ENCODE results near the gene SURF4.
"Not testable (repeated sequence)": the region's sequence is repeated elsewhere in the genome, so short reads cannot be mapped to it uniquely, and the experiment has no call there.

The SURF4 gene

DNA sequence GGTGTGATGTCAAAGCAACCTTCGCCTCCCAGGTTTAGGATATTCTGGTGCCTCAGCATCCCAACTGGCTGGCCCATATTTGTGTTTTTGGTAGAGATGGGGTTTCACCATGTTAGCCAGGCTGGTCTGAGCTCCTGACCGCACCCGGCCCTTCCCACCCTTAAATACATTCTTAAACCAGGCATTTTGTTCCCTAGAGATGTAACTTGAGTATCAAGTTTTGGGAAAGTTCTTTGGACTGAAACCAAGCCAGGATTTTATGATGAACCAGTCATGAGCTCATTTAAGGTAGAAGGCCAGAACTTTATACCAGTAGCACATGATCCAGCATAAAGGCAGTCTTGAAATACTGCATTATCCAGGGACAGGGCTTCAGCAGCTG, 24.3 kb downstream of the SURF4 start:
- no peak for DNase-seq

DNA sequence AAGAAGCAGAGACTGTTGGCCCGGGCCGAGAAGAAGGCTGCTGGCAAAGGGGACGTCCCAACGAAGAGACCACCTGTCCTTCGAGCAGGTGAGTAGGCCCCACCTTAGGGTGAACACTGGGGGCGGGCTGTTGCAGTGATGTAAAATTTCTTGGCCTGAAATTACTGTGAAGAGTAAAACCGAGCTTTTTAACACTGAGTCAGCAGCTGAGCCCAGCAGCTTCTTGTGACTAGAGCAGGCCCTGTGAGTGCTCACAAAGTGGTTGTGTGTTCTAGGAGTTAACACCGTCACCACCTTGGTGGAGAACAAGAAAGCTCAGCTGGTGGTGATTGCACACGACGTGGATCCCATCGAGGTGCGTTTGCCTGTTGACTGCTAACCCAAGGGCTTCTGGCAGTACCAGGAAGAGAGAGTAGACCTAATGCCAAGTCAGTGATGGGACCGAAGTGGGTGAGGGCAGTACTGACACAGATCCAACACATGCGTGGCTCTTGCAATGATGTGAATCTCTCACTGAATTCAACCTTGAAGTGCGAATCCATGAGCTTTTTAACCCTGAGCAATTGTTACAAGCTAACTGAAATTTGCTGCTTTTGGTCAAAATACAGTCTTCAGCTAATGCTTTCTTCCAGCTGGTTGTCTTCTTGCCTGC, 25.8 kb downstream of the SURF4 start:
- DNase-seq = no peak

DNA sequence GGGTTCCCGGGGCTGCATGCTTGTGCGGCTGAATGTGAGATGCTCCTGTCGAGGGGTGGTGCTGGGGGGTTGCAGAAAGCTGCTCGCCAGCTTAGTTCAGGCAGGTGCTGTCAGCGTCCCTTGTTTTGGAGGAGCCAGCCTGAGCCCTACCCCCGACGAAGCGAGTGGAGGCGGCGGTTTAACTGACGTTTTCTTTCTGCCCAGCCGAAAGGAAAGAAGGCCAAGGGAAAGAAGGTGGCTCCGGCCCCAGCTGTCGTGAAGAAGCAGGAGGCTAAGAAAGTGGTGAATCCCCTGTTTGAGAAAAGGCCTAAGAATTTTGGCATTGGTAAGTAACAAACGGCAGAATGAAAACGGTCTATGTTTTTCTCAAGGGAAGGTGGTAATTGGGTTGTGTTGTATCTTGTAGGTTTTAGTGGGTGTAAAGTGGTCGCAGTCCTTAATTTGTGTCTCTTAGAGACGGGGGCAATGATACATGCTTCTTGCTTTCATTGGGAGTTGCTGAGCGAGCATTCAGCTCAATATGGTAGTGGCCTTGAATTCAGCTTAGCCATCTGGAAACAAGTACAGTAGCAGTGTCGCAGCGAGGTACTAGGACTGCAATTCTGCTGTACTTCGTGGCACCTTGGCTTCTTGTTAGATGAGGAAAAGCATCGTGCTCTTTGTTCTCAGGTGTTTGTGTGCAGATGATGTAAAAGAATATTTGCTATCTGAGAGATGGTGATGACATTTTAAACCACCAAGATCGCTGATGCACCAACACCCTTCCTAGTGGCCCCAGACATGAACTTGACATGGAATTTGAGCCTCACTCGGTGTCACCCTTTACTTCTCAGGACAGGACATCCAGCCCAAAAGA, 26.9 kb downstream of the SURF4 start:
- DNase-seq = no peak

DNA sequence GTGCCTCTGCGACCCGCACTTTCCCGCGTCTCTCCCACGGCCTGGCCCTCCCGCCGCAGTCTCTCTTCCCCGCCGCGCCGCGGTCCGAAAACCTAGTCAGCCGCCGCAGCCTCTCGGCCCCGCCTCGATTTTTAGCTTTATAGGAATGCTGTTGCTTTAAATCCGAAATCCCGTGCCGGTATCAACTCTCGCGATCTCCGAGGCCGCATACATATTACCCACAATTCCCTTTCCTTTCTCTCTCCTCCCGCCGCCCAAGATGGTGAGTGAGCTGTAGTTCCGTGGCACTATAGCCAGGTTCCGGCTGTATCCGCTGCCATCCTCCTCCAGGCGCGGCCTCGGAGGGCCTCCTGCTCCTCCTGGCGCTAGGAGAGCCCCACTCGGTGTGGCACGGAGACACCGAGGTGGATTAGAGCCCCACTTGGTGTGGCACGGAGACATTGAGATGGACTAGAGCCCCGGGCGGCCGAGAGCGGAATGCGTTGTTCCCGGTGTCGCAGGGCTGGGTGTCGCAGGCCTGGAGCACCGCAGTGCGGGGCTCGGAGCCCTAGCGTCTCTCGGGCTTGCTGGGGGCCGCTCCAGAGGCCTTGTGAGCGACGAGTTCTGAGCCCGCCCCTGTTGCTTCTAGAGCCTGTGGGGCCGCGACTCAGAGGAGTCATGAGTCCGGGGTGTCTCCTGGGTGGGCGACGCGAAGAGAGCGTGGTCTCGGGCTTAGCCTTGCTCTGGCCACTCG, 27.7 kb downstream of the SURF4 start, which contains the start of the genes MED22 and RPL7A:
Gene MED22 (minus strand): TSS at position 147 of the 733 bp plus-strand sequence. CDS start 1,469 bp downstream, outside the sequence.
Gene RPL7A (plus strand): TSS at position 234 of the 733 bp plus-strand sequence. CDS start 26 bp downstream, at position 260.
- DNase-seq = peak; percentile 76 to 80 (median 76)

DNA sequence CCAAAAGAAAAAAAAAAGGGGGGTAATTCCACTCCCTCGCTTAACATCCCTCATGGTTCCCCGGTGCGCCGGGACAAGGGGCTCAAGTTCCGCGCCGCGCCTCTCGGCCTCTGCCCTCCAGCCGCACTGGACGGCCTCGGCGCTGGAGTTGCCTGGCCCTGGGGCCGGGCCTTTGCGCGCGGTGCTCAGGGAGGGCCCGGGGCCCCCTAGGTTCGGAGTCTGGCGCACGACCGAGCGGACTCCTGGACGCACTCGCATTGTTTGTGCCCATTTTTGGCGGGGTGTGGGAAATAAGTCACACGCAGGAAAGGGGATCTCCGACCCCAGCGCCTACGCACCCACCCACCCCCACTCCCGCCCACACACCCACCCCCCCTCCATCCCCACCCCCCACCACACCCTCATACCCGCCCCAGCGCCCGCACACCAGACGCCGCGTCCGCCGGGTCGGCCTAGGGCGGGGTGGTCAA, 28.3 kb downstream of the SURF4 start:
- DNase-seq = peak in 1 of 4 experiments; percentile 46

DNA sequence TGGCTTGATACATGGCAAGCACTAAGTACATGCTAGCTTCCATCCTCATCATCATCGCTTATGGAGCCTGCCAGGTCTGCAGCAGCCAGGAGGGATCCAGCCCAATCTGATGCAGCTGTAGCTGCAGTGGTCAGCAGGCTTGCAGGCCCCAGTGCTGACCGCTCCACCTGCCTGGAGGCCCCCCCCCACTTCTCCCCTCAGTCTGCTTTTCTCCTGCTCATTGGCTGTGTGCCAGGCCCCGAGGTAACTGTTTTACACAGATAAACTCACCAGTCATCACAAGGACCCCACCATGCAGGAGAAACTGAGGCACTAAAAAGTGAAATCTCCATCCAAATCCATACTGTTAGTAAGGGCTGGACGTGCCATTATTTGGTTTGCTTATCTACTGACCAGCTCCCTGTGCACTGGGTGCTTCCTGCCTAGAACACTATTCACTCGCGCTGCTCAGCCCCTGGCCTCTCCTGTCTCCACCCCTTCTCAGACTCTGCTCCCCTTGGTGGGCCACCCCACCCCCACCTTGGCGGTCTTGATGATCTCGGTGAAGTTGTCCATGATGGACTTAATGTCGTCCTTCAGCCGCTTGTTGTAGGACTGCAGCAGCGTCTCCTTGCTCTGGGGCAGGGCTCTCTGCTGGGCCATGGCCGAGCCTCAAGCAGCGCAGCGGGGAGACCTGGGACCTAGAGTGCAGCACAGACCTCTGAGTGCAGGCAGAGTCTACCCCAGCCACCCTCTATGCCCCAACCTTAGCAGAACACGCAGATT, 29.7 kb downstream of the SURF4 start:
- DNase-seq = no peak

DNA sequence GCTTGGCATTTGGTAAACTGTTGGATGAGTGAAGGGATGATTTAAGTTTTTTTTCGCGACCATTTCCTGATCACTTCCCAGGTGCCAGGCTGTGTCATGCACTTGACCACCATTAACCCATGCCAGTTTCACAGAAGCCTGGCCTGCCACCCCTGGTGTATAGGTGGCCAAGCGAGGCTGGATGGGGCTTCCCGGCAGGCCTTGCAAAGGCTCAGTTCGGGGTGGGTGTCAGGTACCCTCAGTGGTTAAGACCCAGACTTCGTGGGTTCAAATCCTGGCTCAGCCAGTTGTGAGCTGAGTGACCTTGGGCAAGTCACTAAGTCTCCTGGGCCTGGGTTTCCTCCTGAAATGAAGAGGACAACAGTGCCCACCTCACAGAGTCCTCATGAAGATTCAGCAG, 30.3 kb downstream of the SURF4 start:
- no peak for DNase-seq

DNA sequence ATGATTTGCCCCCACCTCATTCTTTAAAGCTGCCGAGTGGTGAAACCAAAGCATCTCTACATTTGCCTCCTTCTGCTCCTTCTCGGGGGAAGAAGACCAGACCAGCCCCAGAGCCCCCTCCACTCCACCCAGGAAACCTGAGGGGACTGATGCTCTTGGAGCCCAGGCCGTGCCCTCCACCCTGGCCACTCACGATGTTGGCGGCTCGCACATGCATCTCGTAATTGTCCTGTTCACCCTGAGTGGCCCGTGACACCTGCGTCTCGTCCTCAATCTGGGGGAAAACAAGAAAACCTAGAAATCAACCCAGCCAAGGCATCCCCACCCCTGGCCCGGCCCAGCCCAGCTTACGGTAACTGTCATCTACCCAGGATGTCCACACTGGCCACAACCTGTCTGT, 30.9 kb downstream of the SURF4 start:
- no peak for DNase-seq

DNA sequence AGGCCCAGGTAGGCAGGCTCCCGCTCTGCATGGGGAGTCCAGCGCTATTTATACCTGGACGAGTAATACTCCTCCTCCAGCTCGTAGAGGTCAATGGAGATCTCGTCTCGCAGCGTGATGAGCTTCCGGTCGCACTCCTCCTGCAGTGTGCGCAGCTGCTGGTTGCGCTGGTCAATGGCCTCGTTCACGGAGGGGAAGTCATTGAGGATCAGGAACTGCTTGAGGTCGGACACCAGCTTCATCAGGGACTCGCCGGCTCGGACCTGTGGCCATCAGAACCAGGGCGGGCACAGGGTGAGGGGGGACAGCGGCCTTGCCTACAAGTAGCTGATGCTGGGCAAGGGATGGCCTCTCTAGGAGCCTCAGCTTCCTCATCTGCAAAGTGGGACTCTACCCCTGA, 31.8 kb downstream of the SURF4 start:
- no peak for DNase-seq

DNA sequence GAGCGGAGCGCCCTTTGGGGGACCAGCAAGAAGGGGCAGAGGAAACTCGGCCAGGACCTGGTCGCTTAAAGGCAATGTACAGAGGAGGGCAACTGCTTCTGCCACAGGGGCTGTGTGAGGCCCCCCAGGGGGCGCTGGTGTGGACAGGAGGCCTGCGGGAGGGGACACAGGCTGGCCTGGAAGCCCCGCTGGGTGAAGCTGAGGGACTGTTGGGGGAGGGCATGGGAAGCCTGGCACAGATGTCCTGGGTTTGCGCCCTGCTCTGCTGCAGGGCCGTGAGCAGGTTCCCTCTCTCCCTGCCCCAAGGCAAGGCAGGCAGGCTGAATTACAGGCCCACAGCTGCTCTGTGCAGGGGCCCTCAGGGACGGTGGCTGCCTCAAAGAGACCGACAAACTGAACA, 33.3 kb downstream of the SURF4 start:
- no peak for DNase-seq

DNA sequence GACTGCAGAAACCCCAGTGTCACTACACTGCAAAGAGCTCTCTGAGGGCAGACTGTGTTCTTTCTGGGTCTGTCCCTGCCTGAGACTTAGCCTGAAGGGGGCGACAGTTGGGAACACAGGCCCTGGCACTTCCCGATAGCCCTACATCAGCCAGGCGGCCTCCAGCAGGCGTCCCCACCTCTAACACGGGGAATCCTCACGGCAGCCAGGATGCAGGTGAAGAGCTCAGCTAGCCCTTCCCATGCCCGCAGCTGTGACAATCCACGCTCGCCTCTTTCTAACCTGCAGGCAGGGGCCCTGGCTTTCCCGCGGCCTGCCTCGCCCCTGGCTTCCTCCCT, 33.8 kb downstream of the SURF4 start:
- DNase-seq = no peak

DNA sequence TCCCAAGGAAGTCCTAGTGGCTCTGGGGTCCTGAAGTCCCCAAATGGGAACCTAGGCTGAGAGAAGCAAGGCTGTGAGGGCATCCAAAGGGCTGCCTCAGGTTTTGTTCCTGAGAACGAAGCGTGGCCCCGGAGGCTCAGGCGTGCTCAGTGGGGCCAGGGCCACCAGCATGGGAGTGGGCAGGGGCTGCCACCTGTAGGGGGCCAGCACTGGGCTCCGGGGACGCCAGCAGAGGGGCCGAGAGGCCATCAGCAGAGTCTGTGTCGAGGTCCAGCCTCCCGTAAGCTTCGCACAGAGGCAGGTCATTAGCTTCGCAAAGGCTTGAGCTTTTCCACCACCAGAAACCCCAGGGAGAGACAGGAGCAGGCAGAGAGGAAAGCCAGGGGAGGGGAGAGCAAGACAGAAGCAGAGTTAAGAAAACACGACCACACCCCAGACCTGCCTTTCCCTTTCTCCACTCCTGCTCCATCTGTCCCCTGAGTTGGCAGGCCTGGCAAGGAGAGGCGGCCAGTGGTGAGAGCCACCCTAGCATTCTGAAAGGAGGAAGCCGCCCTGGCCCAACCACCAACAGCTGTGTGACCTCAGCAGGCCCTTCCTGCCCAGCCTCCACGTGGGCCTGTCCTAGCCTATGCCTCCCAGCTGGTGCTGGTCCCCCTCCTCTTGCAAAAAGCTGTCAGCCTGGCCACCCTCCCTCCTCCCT, 34.3 kb downstream of the SURF4 start:
- DNase-seq = no peak

DNA sequence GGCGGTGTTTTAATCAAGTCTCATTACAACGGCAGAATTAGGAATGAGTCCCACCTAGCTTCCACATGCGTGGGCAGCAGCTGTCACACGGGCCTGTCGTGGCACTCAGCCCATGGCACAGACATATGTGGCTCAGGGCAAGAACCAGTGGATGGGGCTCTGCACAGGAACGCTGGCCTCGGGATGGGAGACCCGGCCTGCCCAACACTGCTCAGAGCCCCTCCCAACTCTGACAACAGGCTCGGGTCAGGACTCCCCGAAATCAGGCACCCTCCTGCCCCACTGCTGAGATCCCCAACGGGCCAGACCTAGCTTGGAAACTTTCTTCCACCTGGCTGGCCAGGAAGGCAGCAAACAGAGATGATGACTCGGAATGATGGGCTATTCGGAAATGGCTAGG, 34.9 kb downstream of the SURF4 start:
- no peak for DNase-seq

DNA sequence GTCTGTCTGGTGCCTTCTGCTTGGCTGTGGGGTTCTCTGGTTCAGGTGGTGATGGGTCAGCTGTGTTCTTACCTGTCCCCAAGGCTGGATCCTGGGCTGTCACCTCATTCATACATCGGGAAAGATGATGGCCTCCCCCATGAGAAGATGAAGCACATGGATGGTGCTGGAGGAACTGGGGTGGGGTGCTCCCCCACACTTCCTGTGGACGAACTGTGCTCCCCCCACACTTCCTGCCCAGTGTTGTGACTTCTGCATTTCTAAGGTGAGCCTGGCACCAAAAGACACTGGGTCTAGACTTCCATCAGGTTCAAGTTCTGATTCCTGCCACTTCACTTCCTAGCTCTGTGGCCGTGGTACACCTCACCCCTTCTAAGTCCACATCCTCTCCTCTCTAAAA, 35.6 kb downstream of the SURF4 start:
- no peak for DNase-seq

DNA sequence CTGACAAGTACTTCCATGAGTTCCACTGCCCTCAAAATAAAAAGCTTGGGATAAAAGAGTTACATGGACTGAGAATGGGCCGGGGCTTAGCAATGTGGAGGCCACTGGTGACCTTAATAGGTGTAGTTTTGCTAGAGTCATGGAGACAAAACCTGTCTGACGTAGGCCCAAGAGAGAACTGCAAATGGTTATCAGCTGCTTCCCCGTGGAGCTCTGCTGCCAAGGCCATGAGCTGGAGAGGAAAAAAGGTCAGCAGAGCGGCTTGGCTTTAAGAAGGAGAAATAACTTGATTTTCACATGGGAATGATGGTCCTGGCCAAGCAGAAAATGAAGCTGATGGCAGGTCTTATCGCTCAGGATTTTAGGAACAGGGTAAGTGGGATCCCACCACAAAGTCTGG, 36.2 kb downstream of the SURF4 start:
- DNase-seq = no peak

DNA sequence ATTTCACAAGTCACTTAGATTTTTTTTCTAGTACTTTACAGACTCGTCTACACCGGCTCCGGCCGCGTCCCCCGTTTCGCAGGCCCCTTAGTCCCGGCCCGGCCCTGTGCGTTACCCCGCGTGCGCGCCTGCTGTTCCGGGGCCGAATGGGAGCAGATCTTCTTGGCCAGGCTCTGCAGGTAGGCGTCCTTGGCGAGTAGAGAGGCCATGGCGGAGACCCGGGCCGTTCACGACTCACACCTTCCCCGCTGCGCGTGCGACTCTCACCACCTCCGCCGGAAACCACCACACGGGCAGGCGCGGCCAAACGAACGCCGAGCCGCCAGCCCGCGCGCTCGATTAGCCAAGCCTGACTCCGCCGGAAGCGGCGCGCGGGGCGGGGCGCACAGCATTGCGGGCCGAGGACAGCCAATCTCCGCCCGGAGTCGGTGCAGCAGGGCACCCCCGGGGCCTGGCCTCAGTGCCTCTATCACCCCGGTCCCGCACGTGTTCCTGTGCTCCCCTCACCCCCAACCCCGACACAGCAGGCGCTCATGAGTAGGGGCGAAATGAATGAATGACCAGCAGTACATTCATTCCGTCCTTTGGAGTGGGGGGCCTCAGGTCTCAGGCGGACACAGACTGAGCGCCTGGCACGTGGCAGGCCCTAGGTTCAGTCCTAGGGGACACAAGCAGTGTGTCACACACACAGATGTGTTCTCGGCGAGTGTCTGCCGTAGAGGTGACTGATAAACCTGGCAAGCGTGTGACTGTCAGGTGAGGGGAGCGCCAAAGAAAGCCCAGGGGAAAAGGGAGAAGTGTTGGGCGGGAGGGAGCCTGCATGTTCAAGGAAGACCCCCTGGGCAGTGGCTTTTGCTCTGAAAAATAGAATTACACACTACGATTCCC, 39.7 kb downstream of the SURF4 start, which contains the start of gene SURF6:
Gene SURF6 (minus strand): TSS at position 265 of the 888 bp plus-strand sequence. CDS start 56 bp downstream, at position 209.
- DNase-seq = peak; percentile 85 to 93 (median 90)

DNA sequence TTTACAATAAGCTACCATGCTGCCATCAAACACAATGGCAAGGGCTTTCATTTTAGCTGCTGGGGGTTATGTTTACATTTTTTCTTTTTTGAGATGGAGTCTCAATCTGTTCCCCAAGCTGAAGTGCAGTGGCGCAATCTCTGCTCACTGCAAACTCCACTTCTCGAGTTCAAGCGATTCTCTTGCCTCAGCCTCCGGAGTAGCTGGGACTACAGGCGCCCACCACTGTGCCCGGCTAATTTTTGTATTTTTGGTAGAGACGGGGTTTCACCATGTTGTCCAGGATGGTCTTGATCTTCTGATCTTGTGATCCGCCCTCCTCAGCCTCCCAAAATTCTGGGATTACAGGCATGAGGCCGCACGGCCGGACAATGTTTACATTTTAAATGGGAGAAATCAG, 41.0 kb downstream of the SURF4 start:
- not testable (repeated sequence) for DNase-seq

DNA sequence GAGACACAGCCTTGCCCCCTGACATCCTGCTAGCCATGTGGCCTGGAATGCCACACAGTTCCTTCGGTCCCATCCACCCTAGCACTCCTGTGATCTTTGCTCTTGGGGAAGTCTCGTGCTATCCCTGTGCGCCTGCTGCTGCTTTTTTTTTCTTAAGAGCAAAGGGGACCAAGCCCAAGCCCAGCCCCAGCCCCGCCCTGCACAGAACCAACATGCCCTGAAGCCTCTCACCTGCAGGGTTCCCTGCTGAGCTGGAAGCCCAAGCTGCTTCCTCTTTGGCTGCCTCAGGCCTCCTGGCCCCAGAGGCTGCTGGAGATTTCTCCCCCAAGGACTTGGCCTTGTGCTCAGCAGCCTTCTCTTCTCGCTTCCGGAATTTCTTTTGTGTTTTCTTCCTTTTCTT, 41.7 kb downstream of the SURF4 start:
- DNase-seq = no peak

DNA sequence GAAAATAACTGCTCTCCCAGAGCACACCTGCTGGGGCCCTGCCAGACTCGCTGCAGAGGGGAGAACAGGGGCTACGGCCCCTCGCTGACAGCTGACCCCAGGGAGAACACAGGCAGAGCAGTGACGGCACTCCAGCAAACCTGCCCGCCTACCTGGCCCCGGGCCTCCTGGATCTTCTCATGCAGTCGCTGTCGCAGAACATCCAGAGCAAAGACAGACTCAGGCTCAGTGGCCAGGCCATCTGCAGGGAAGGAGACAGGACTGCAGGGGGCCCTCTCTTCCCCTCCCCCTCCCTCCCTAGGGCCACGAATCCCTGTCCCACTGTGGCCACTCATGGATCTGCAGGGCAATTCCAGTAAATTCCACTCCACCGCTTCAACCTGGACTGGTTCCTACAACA, 42.3 kb downstream of the SURF4 start:
- no peak for DNase-seq

DNA sequence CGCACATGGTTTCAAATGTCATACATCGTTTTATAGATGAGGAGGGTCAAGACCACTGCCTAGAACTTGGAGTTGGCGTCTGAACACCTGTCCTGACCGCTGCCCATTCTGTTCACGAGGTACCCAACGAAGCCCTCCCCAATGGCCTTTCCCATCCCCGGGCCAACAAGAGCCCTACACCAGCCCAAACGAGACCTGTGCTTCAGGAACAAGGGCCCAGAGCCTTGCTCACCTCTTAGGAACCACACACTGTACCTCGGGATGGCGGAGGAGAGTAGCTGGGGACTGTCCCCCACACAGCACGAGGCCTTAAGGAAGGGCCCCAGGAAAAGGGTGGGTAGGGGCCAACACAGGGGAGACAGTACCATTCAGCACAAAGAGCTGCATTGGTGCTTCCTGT, 42.8 kb downstream of the SURF4 start:
- DNase-seq = no peak

DNA sequence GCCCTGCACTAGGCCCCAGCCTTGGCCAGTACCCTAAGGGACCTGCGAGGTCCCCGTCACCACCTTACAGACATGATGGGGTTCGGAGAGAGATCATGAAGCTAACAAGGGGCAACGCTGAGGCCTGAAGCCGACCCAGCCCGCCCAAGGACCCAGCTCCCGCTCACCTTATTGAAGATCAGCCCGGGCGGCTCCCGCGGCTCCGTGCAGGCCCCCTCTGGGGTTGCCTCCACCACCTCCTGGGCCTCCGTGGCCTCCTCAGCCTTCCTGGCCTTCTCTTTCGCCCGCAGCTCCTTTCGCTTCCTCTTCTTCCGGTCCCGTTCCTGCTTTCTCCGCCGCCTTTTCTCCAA, 43.5 kb downstream of the SURF4 start:
- no peak for DNase-seq

Data from activated naive CD4-positive, alpha-beta T cell (primary cell).